HEK293 (cell line): ENCODE results near the gene CADPS.

ENCODE experiments used
- CTCF ChIA-PET: fragments of 350-600 bp; formaldehyde crosslinking; extraction: SDS; loops from one replicate; lab custom pipeline; 2021; ENCODE audit warnings: antibody characterized with exemption; lab: Yijun Ruan, JAX
- POLR2A ChIA-PET: fragments of 300-600 bp; formaldehyde crosslinking; extraction: SDS; loops from one replicate; lab custom pipeline; 2020; ENCODE audit warnings: antibody characterized with exemption, inconsistent platforms; lab: Yijun Ruan, JAX
- H3K27ac ChIP-seq: fragments of 200-500 bp; sonication (Bioruptor generic); 2 replicates; pipeline ENCODE4 v1.5.1; 2014; ENCODE audit warnings: low read depth, low read length, control low read depth, inconsistent platforms; ENCODE audit errors: extremely low read depth
- H3K36me3 ChIP-seq, 2 experiments: fragments of 200-500 bp in 1 of 2; sonication (Bioruptor generic) in 1 of 2; 1 replicate in 1 of 2; 2 replicates in 1 of 2; pipeline ENCODE4 v1.5.1; 2014 to 2017; ENCODE audit warnings: inconsistent platforms in 2 of 2, low read length in 2 of 2; ENCODE audit not compliant: control insufficient read depth in 2 of 2, insufficient read depth in 1 of 2
- H3K4me1 ChIP-seq: fragments of 200-500 bp; sonication (Bioruptor generic); 2 replicates; pipeline ENCODE4 v1.5.1; 2014; ENCODE audit warnings: mild to moderate bottlenecking, low read length, inconsistent platforms; ENCODE audit not compliant: control insufficient read depth, insufficient read depth
- H3K4me3 ChIP-seq: 2 replicates; pipeline ENCODE4 v1.5.1; 2011; ENCODE audit warnings: low read depth, mild to moderate bottlenecking, control low read depth, low read length, moderate library complexity
- H3K9me3 ChIP-seq: fragments of 200-500 bp; sonication (Bioruptor generic); 2 replicates; pipeline ENCODE4 v1.5.1; 2014; ENCODE audit warnings: low read depth, low read length, inconsistent platforms; ENCODE audit not compliant: control insufficient read depth, insufficient read depth
- ELK4 ChIP-seq: IDR thresholded peaks from 2 replicates; pipeline ENCODE4 v1.6.1; 2011; ENCODE audit warnings: mild to moderate bottlenecking, low read depth, low read length, borderline replicate concordance
- GLI2 ChIP-seq: fragments of 450-650 bp; formaldehyde crosslinking; IDR thresholded peaks from 2 replicates; pipeline ENCODE4; 2017; ENCODE audit warnings: missing biosample characterization, missing genetic modification characterization, low read depth, borderline replicate concordance
- HOXC10 ChIP-seq: sonication (generic); formaldehyde crosslinking; IDR thresholded peaks from 2 replicates; pipeline ENCODE4 v1.8.1; 2023; ENCODE audit warnings: mild to moderate bottlenecking, missing genetic modification reagents
- ZNF146 ChIP-seq: fragments of 450-650 bp; formaldehyde crosslinking; IDR thresholded peaks from 2 replicates; pipeline ENCODE4 v1.5.1; 2016; ENCODE audit warnings: missing biosample characterization, missing genetic modification characterization
- ZNF157 ChIP-seq: fragments of 450-650 bp; formaldehyde crosslinking; IDR thresholded peaks from 2 replicates; pipeline ENCODE4 v1.5.1; 2016; ENCODE audit warnings: missing biosample characterization, missing genetic modification characterization
- ZNF221 ChIP-seq: fragments of 450-650 bp; formaldehyde crosslinking; IDR thresholded peaks from 2 replicates; pipeline ENCODE4 v1.5.1; 2017; ENCODE audit warnings: missing biosample characterization, missing genetic modification characterization, borderline replicate concordance
- ZNF362 ChIP-seq: fragments of 450-650 bp; formaldehyde crosslinking; IDR thresholded peaks from 2 replicates; pipeline ENCODE4 v1.5.1; 2016; ENCODE audit warnings: missing biosample characterization, missing genetic modification characterization
- ZNF398 ChIP-seq: fragments of 450-650 bp; formaldehyde crosslinking; IDR thresholded peaks from 2 replicates; pipeline ENCODE4 v1.5.1; 2017; ENCODE audit warnings: missing biosample characterization, missing genetic modification characterization
- ZNF416 ChIP-seq: fragments of 450-650 bp; formaldehyde crosslinking; IDR thresholded peaks from 2 replicates; pipeline ENCODE4 v1.5.1; 2016; ENCODE audit warnings: missing biosample characterization, missing genetic modification characterization
- ZNF426 ChIP-seq: fragments of 450-650 bp; formaldehyde crosslinking; IDR thresholded peaks from 2 replicates; pipeline ENCODE4 v1.5.1; 2017; ENCODE audit warnings: missing biosample characterization, missing genetic modification characterization, mild to moderate bottlenecking, inconsistent platforms, moderate library complexity
- ZNF449 ChIP-seq: fragments of 450-650 bp; formaldehyde crosslinking; IDR thresholded peaks from 2 replicates; pipeline ENCODE4 v1.5.1; 2017; ENCODE audit warnings: missing biosample characterization, mild to moderate bottlenecking, missing genetic modification characterization, moderate library complexity
- ZNF518A ChIP-seq: fragments of 450-650 bp; formaldehyde crosslinking; conservative IDR thresholded peaks from 2 replicates; pipeline ENCODE4 v1.5.1; 2016; ENCODE audit warnings: low read depth, missing biosample characterization, missing genetic modification characterization
- ZNF596 ChIP-seq: fragments of 450-650 bp; IDR thresholded peaks from 2 replicates; pipeline ENCODE4 v1.5.0; 2018; ENCODE audit warnings: missing biosample characterization, mild to moderate bottlenecking, missing genetic modification characterization, moderate library complexity
- ZNF707 ChIP-seq: fragments of 450-650 bp; formaldehyde crosslinking; IDR thresholded peaks from 2 replicates; pipeline ENCODE4 v1.5.1; 2016; ENCODE audit warnings: missing biosample characterization, missing genetic modification characterization
- ZNF792 ChIP-seq: fragments of 450-650 bp; formaldehyde crosslinking; IDR thresholded peaks from 2 replicates; pipeline ENCODE4 v1.5.1; 2016; ENCODE audit warnings: missing biosample characterization, missing genetic modification characterization
- ZSCAN18 ChIP-seq: fragments of 450-650 bp; formaldehyde crosslinking; IDR thresholded peaks from 2 replicates; pipeline ENCODE4 v1.5.1; 2016; ENCODE audit warnings: missing biosample characterization, missing genetic modification characterization
- ZSCAN30 ChIP-seq: fragments of 450-650 bp; IDR thresholded peaks from 2 replicates; pipeline ENCODE4 v1.5.1; 2018; ENCODE audit warnings: missing biosample characterization, mild to moderate bottlenecking, missing genetic modification characterization, moderate library complexity

The CADPS gene

GRCh38 chr3:62923066-62923465 is 47.9 kb upstream of the CADPS start (continued):
- TF ChIP-seq ELK4 (no peak), GLI2 (tag by site-specific recombination) (no peak), ZNF362 (no peak)

GRCh38 chr3:62922326-62922725 is 47.1 kb upstream of the CADPS start:
- TF ChIP-seq ZNF449 (no peak), ZNF157 (no peak), ZSCAN30 (tag by site-specific recombination) (no peak), ZNF518A (tag by site-specific recombination) (no peak), ZSCAN18 (tag by site-specific recombination) (no peak), ZNF707 (tag by site-specific recombination) (no peak), ZNF596 (tag by site-specific recombination) (no peak), ZNF426 (tag by site-specific recombination) (no peak), ZNF398 (tag by site-specific recombination) (no peak), ZNF792 (no peak), ZNF146 (tag by site-specific recombination) (no peak), ZNF416 (tag by site-specific recombination) (no peak), HOXC10 (CRISPR knock-in tag) (no peak), ZNF221 (tag by site-specific recombination) (no peak)
- ChIA-PET POLR2A (no interaction called here), CTCF (no interaction called here)

More at GRCh38 chr3:62922326-62922725, 47.1 kb upstream of the CADPS start:
- Histone ChIP-seq H3K4me1 (no peaks in the 10 kb centered on the region), H3K36me3 (no peaks in the 10 kb centered on the region), H3K27ac (no peak overlapping the region), H3K4me3 (no peak overlapping the region), H3K9me3 (no peaks in the 10 kb centered on the region)
